Activated T-helper 17 cell treated with anti-CD3 and anti-CD28 coated beads, Interleukin-2, amount 50 U/mL, for 72 hours (primary cell): Measurements from ENCODE around the gene SYP. TPM values are rescaled to one million over a fixed set of nuclear protein-coding genes. Genes with fewer than 3 reads are reported as not detected.
"Not testable (repeated sequence)": the region's sequence is repeated elsewhere in the genome, so short reads cannot be mapped to it uniquely, and the experiment has no call there.

Experiments used
- ATAC-seq: fragments of 150-1000 bp; cut with Tn5 transposase; replicated peaks from 2 replicates; pipeline ENCODE4 v1.10.0; 2021; ENCODE audit warnings: mild to moderate bottlenecking, moderate library complexity
- H3K27ac Mint-ChIP-seq: one replicate; pipeline ENCODE4 v1.8.0; 2022; ENCODE audit warnings: mixed read lengths
- H3K27me3 Mint-ChIP-seq: one replicate; pipeline ENCODE4 v1.8.0; 2022; ENCODE audit warnings: mixed read lengths
- H3K36me3 Mint-ChIP-seq: one replicate; pipeline ENCODE4 v1.8.0; 2022; ENCODE audit warnings: low read depth, mild to moderate bottlenecking, mixed read lengths
- H3K4me1 Mint-ChIP-seq: one replicate; pipeline ENCODE4 v1.8.0; 2022; ENCODE audit warnings: mixed read lengths
- H3K4me3 Mint-ChIP-seq: one replicate; pipeline ENCODE4 v1.8.0; 2022; ENCODE audit warnings: mild to moderate bottlenecking, mixed read lengths
- H3K9me3 Mint-ChIP-seq: one replicate; pipeline ENCODE4 v1.8.0; 2022; ENCODE audit warnings: mixed read lengths
- total RNA-seq, 2 donors: library from RNA; stranded (reverse); gene quantifications; one replicate each; pipeline ENCODE4 v1.2.3, GENCODE V29; 2022

SYP gene
- total RNA-seq, 2 donors from 2014 or later = 16.6 to 53.4 TPM

DNA sequence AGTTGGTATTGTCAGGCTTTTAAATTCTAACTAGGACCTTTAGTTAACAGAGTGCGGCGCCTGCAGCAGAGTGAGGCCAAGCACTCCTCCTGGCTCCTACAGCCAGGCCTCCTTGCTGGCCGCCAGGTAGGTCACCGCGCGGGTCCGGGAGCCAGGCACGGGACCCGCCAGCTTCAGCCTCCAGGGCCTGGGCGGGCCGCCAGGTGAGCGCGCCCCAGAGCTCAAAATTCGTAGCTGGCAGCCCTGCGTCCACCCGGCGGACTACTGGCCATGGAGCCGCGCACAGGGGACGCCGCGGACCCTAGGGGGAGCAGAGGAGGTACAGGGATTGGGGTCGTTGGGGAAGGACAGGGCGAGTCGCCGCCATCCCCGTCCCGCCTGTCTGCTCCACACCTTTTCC, 37.4 kb downstream of the SYP start, which contains the start of gene MAGIX:
Gene MAGIX (plus strand): TSS at position 139 of the 400 bp plus-strand sequence. CDS start 132 bp downstream, at position 271.
- Mint-ChIP-seq H3K27ac (peak within 1 kb of the TSS; percentile 92), H3K4me1 (peaks cover 7% of the 10 kb centered on the region), H3K36me3 (no peaks in the 10 kb centered on the region), H3K4me3 (peak within 1 kb of the TSS; percentile 94), H3K27me3 (no peaks in the 10 kb centered on the region), H3K9me3 (no peaks in the 10 kb centered on the region)
- no peak for ATAC-seq

DNA sequence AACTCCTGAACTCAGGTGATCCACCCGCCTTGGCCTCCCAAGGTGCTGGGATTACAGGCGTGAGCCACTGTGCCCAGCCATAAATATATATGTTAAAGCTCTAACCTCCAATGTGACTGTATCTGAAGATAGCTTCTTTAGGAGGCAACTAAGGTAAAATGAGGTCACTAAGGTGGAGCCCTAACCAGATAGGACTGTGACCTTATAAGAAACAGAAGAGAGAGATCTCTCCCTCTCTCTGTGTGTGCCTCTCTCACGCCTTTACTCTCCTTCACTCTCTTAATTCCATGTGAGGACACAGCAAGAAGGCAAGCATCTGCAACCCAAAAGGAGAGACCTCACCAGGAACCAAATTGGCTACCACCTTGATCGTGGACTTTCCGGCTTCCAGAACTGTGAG, 38.4 kb downstream of the SYP start:
- no peaks in the 10 kb centered on the region for H3K9me3 Mint-ChIP-seq
- ATAC-seq = no peak
- peaks cover 7% of the 10 kb centered on the region for H3K4me1 Mint-ChIP-seq
- no peaks in the 10 kb centered on the region for H3K27me3 Mint-ChIP-seq
- H3K4me3 Mint-ChIP-seq = no peak overlapping the region
- H3K36me3 Mint-ChIP-seq = no peaks in the 10 kb centered on the region
- no peak overlapping the region for H3K27ac Mint-ChIP-seq

DNA sequence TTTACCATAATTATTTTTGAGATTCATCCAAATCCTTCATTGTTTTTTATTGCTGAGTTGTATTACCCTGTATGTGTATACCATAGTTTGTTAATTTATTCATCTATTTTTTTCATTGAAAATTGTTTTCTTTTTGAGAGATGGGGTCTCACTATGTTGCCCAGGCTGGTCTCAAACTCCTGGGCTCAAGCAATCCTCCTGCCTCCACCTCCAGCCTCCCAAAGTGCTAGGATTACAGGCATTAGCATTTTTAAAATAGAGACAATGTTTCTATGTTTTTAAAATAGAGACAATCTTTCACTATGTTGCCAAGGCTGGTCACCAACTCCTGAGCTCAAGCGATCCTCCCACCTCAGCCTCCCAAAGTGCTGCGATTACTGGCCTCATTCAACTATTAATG, 39.1 kb downstream of the SYP start:
- no peaks in the 10 kb centered on the region for H3K27me3 Mint-ChIP-seq
- no peak overlapping the region for H3K4me3 Mint-ChIP-seq
- no peaks in the 10 kb centered on the region for H3K36me3 Mint-ChIP-seq
- no peaks in the 10 kb centered on the region for H3K9me3 Mint-ChIP-seq
- H3K4me1 Mint-ChIP-seq = peaks cover 7% of the 10 kb centered on the region
- H3K27ac Mint-ChIP-seq = no peak overlapping the region
- ATAC-seq = no peak

DNA sequence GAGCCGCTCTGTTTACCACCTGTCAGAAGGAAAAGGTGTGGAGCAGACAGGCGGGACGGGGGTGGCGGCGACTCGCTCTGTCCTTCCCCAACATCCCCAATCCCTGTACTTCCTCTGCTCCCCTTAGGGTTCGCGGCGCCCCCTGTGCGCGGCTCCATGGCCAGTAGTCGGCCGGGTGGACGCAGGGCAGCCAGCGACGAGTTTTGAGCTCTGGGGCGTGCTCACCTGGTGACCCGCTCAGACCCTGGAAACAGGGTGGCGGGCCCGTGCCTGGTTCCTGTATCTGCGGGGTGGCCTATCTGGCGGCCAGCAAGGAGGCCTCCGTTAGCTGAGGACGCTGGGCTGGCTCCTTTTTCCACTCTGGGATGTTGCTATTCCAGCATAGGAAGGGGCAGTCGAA, 42.8 kb downstream of the SYP start:
- H3K4me1 Mint-ChIP-seq = peaks cover 8% of the 10 kb centered on the region
- no peak overlapping the region for H3K4me3 Mint-ChIP-seq
- ATAC-seq = no peak
- no peaks in the 10 kb centered on the region for H3K27me3 Mint-ChIP-seq
- H3K9me3 Mint-ChIP-seq = no peaks in the 10 kb centered on the region
- H3K27ac Mint-ChIP-seq = no peak overlapping the region
- no peaks in the 10 kb centered on the region for H3K36me3 Mint-ChIP-seq

DNA sequence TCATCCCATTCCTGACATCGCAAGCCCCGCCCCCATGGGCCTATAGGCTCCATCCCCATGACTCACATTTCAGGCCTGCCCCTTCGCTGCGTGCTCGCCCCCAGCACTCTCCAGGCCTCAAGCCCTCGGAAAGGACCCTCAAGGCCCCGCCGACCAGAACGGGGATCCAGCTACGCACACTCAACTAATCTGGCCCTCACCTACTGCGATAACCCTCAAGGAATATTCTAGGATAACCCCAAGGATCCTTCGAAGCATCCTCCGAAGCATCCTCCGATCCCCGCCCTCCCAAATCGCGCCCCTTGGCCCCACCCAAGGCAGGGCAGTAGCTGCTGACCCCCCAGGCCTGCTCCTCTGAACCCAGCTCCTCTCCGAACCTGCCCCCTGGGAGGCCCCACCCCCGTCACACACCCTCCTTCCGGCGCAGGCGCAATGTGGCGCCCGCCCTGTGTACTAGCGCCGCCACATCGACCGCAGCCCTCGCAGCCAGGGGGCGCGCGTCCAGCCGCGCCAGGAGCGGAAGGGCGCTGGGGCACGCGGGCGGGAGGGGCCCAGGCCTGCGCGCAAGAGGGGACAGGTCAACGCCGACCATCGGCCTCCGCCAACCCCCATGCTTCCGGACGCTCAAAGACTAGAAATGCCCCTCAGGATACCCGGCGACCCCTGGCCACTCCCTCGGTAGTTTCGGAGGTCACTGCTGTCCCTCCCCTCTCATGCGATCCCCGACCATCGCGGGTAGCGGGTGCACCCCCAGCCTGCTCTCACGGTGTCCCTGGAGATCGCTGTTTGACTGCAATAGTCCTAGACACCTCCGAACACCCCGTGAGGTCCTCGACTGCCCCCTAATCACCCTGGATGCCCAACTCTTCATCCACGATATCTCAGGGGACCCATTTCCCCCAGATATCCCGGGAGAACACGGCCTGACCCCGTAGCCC, 43.8 kb downstream of the SYP start:
- no peaks in the 10 kb centered on the region for H3K27me3 Mint-ChIP-seq
- H3K27ac Mint-ChIP-seq = peak overlapping the region; percentile 95
- peak; percentile 92 for ATAC-seq
- H3K4me1 Mint-ChIP-seq = peaks cover 8% of the 10 kb centered on the region
- H3K36me3 Mint-ChIP-seq = no peaks in the 10 kb centered on the region
- H3K4me3 Mint-ChIP-seq = peak overlapping the region; percentile 89
- H3K9me3 Mint-ChIP-seq = no peaks in the 10 kb centered on the region

DNA sequence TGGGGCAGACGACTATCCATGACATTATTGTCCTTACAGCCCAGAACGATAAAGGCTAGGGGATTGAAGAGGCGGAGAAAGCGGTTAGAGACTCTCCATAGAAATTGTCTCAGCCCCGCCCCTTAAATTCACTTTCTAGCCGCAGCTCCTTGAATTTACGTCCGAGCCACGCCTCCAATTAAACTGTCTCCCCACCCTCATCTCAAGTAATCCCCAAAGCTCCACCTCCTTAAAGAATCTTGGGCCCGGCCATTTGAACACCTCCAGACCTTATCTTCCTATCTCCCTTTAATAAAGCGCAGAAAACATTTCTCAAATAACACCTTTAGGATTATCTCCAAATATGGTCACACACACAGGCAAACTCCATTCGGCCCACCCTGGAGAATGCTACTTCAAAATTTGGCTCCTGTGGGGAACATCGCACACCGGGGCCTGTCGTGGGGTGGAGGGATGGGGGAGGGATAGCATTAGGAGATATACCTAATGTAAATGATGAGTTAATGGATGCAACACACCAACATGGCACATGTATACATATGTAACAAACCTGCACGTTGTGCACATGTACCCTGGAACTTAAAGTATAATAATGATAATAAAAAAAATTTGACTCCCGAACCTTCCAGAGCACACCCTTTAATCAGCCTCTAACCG, 44.6 kb downstream of the SYP start:
- no peaks in the 10 kb centered on the region for H3K36me3 Mint-ChIP-seq
- H3K4me1 Mint-ChIP-seq = peaks cover 8% of the 10 kb centered on the region

DNA sequence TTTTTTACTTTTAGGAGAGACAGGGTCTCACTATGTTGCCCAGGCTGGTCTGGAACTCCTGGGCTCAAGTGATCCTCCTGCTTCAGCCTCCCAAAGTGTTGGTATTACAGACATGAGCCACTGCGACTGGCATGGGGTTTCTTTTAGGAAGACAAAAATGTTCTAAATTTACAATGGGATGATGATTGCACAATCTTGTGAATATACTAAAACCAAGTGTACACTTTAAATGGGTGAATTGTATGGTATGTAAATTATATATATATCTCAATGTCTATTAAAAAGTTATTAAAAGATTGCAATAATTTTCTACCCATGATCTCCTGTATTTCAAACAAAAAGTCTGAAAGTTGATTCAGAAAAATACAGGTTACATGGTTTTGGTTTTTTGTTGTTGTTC, 46.5 kb downstream of the SYP start:
- ATAC-seq = no peak
- Mint-ChIP-seq H3K4me1 (peaks cover 8% of the 10 kb centered on the region), H3K9me3 (no peaks in the 10 kb centered on the region), H3K4me3 (no peak overlapping the region), H3K27ac (no peak overlapping the region), H3K36me3 (no peaks in the 10 kb centered on the region), H3K27me3 (no peaks in the 10 kb centered on the region)

More for the DNA sequence above, 44.6 kb downstream of the SYP start:
- H3K27me3 Mint-ChIP-seq = no peaks in the 10 kb centered on the region
- ATAC-seq = peak; percentile 54
- peak overlapping the region; percentile 89 for H3K4me3 Mint-ChIP-seq
- H3K27ac Mint-ChIP-seq = peak overlapping the region; percentile 95
- no peaks in the 10 kb centered on the region for H3K9me3 Mint-ChIP-seq

DNA sequence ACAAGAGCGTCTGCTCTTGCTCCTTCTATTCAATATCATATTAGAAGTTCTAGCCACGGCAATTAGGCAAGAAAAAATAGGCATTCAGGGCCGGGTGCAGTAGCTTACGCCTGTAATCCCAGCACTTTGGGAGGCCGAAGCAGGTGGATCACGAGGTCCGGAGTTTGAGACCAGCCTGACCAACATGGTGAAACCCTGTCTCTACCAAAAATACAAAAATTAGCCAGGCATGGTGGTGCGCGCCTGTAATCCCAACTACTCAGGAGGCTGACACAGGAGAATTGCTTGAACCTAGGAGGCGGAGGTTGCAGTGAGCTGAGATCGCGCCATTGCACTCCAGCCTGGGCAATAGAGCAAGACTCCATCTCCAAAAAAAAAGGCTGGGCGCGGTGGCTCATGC, 50.7 kb downstream of the SYP start:
- H3K4me3 Mint-ChIP-seq, H3K4me1 Mint-ChIP-seq, H3K27ac Mint-ChIP-seq, H3K9me3 Mint-ChIP-seq, H3K36me3 Mint-ChIP-seq, ATAC-seq, H3K27me3 Mint-ChIP-seq: not testable (repeated sequence)

DNA sequence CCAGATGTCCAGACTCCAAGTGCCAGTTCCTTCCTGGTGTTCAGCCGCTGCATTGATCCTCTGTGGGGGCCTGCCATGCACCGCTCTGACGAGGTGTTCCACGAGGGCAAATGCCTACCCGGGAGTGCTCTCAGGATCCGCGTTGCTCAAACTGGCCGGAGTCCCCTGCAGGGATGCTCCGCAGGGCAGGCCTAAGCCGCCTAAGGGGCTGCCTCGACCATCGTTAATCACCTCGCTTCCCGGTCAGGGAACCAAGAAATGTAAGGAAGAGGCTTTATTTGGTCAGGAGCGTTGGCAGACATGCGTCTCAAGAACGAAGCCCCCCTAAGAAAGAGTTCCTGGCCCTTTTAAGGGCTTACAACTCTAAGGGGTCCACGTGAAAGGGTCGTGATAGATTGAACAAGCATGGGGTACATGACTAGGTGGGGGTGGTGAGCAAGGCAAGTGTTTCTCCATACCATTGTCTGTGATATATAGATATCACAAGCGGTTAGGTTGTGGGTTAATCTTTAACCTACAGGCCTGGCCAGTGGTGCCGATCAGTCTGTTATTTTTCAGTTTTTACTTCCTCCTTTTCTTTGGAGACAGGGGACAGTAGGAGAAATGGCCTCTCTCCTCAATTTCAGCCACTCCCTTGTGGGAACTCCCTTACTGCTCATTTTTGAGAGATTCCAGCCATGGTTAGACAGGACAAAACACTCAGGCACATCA, 51.4 kb downstream of the SYP start:
- not testable (repeated sequence) for ATAC-seq, H3K4me1 Mint-ChIP-seq, H3K4me3 Mint-ChIP-seq, H3K36me3 Mint-ChIP-seq, H3K27me3 Mint-ChIP-seq, H3K27ac Mint-ChIP-seq, H3K9me3 Mint-ChIP-seq

DNA sequence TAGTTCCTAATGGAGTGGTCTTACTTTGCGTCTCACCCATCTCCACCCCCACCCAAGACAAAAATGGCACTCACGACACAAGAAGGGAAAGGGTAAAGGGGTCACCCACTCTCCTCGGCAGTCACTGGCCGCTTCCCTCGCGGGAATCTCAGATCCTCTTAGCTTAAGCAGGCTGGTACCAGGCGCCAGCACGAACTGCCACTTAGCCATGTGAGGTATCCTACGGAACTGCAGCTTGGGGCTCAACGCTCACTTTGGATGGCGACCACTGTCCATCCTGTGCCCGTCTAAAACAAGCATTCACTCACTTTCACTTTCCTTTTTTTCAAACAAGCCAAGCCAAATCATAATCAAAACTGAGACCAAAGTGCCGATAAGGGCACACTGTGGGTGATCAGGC, 52.1 kb downstream of the SYP start:
- Mint-ChIP-seq H3K27ac (no peak overlapping the region), H3K27me3 (no peaks in the 10 kb centered on the region), H3K9me3 (no peaks in the 10 kb centered on the region), H3K4me3 (no peak overlapping the region), H3K4me1 (no peaks in the 10 kb centered on the region), H3K36me3 (no peaks in the 10 kb centered on the region)
- no peak for ATAC-seq

DNA sequence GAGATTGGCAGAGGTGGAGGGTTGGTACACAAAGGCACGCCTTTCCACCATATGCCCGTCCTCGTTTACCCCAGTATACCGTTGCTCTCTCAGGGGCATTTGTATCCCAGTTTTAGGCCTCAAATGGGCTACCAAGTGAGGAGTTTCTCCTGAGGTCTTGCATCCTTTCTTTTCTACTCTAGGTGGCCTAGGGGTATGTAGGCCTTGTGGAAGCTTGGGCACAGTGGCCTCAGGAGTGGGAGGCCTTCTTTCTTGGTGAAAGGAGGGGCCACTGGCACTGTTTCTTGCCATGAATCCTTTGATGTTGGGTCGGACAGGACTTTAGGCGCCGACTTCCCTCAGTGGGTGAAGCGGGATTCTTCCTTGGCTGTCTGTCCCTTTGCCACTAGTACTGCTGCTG, 52.7 kb downstream of the SYP start:
- H3K27me3 Mint-ChIP-seq = no peaks in the 10 kb centered on the region
- ATAC-seq = no peak
- no peaks in the 10 kb centered on the region for H3K36me3 Mint-ChIP-seq
- no peaks in the 10 kb centered on the region for H3K9me3 Mint-ChIP-seq
- no peaks in the 10 kb centered on the region for H3K4me1 Mint-ChIP-seq
- H3K27ac Mint-ChIP-seq = no peak overlapping the region
- no peak overlapping the region for H3K4me3 Mint-ChIP-seq

DNA sequence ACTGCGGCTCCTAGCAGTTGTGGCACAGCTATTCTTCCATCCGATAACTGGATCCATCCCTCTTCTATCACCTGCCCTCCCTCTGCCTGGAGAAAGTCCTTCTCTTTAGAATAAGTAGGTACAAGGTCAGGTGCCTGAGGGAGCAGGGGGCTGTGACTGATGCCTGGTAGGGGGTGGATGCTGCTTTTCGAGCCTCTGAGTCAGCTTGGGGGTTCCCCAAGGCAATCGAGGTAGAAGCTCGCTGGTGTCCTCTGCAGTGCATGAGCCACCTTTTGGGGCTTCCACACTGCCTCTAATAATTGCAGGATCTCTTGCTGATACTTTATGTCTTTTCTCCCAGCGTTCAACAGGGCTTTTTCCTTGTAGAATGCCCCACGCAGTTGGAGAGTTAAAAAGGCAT, 56.8 kb downstream of the SYP start:
- ATAC-seq, H3K4me1 Mint-ChIP-seq, H3K36me3 Mint-ChIP-seq: not testable (repeated sequence)

DNA sequence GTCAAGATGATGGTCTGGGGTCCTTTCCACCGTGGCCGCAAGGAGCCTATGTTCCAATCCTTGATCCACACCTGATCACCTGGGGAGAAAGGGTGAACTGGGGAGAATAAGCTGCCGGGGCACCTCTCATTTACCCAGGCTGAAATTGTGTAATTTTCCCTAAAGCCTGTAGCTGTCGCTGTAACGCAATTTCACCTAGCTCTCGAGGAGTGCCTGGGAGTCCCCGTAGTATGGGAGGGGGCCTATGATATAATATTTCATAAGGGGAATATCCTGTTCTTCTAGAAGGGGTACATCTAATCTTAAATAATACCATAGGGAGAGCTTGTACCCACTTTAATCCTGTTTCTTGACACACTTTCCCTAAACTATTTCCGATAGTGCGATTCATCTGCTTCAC, 57.7 kb downstream of the SYP start:
- H3K4me3 Mint-ChIP-seq, H3K9me3 Mint-ChIP-seq, H3K4me1 Mint-ChIP-seq, H3K27me3 Mint-ChIP-seq, H3K27ac Mint-ChIP-seq, ATAC-seq, H3K36me3 Mint-ChIP-seq: not testable (repeated sequence)

More for the DNA sequence above, 56.8 kb downstream of the SYP start:
- H3K4me3 Mint-ChIP-seq, H3K27ac Mint-ChIP-seq, H3K9me3 Mint-ChIP-seq, H3K27me3 Mint-ChIP-seq: not testable (repeated sequence)

DNA sequence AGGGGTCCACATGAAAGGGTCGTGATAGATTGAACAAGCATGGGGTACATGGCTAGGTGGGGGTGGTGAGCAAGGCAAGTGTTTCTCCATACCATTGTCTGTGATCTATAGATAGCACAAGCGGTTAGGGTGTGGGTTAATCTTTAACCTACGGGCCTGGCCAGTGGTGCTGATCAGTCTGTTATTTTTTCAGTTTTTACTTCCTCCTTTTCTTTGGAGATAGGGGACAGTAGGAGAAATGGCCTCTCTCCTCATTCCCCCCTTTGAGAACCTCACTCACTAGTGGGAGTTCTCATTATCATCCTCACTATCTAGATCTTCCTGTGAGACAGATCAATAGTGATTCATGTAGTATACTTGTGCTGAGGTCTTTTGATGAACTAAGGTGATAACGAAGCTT, 60.3 kb downstream of the SYP start:
- Mint-ChIP-seq H3K4me1 (no peaks in the 10 kb centered on the region), H3K27me3 (no peaks in the 10 kb centered on the region), H3K4me3 (no peak overlapping the region), H3K36me3 (no peaks in the 10 kb centered on the region), H3K27ac (no peak overlapping the region), H3K9me3 (no peaks in the 10 kb centered on the region)
- ATAC-seq = no peak
